NCI-H524 (cell line): ENCODE results near the gene PHACTR1.
"Not testable (repeated sequence)": the region's sequence is repeated elsewhere in the genome, so short reads cannot be mapped to it uniquely, and the experiment has no call there.

Experiments used
- DNase-seq, 2 experiments: peaks; one replicate each; lab custom pipeline; 2025; lab: John Stamatoyannopoulos, UW

PHACTR1 gene

DNA sequence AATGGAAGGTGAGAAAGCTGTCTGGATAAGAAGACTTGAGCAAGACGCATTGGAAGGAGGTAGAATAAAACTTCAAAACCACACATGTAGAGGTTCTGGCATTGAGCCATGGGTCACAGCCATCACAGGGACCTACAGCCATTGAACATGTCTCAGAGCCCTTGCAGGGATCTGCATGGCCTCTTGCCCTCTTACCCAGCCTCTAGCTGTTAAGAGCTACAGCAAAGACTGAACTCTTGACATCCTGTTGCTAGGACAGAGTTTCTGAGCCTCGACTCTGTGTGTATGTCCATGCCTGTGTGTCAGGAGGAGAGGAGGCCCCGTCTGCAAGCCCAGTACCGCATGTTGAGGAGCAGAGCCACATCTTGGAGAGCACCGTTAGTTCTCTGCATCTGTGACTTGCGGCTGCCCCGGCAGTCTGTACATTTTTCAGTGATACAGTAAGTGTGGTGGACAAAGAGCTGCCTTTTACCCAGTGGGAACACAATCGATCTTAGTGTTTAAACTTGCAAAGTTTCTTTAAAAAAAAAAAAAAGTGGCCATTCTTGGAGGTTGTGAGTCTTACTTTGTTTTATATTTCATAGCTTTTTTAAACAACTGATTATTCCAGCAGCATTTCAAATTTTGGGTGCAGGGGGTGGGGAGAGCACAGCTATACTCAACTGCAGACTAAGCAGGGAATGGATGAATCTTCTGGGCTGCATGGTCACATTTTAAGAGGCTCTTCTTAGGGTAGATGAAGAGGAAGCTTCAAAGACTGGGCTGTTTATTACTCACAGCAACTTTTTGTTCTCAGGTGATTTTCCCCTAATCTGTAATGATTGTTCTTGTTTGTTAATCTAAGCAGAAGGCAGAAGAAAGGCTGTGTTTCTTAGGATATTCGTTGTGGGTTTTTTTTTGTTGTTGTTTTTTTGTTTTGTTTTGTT lies 523.2 kb downstream of the PHACTR1 start:
- DNase-seq, result no peak

DNA sequence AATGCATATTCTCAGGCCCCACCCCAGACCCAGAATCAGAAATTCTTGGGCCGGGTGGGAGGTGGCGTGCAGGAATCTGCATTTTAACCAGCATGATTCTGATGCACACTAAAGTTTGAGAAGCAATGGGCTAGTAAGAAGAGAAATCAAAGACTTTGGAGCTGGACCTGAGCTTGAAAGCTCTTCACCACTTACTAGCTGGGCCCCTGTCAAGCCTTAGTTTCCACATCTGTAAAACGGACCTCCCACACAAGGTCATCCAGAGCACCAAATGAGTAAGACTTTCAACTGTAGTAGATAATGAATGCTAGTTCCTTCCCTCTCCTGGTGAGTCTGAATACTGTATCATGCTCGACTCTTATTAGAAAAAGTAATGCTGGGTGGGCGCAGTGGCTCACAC lies 524.8 kb downstream of the PHACTR1 start:
- DNase-seq, result no peak

DNA sequence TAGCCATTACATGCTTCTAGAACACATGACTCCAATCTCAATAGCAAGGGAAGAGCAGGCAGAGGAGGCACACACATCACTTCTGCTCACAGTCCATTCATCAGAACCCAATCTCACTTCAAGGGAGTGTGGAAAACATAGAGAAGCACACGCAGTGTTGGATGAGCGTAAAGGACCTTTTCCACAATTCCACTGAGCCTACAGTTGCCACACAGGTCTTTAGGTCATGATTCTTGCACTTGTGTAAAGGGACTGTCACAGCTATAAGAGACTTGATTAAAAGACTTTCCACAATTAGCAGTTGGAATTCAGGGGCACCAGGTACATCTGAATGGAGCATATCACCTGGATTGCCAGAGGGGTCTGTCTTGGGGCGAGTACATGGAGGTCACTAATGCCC lies 525.6 kb downstream of the PHACTR1 start:
- DNase-seq, result no peak

GRCh38 chr6:13242590-13242989 lies 526.0 kb downstream of the PHACTR1 start:
- no peak for DNase-seq

GRCh38 chr6:13243033-13243432 lies 526.5 kb downstream of the PHACTR1 start:
- DNase-seq, result no peak

DNA sequence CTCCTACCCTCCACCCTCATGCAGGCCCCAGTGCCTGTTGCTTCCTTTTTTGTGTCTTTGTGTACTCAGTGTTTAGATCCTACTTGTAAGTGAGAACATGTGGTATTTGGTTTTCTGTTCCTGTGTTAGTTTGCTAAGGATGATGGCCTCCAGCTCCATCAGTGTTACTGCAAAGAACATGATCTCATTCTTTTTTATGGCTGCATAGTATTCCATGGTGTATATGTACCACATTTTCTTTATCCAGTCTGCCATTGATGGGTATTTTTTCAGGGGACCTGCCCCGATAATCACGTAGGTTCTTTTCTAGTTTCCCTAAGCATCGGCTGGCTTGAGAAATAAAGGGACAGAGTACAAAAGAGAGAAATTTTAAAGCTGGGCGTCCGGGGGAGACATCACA lies 527.2 kb downstream of the PHACTR1 start:
- DNase-seq, result not testable (repeated sequence)

DNA sequence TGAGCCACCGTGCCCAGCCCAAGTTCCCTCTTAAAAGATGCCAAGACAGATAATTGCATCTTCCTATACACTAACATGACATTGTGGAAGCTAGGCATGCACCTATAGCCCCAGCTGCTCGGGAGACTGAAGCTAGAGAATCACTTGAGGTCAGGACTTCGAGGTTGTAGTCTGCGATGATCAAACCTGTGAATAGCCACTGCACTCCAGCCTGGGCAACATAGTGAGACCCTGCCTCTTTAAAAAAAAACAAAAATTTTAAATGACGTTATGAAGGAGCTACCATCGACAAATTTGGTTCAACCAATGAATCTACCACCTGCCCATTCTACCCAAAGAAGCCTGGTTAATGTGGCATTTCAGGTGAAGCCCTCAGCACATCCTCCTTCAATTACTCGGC lies 531.1 kb downstream of the PHACTR1 start:
- no peak for DNase-seq

- peak; percentile 90 to 92 for DNase-seq
Observed at GRCh38 chr6:13248053-13248452, 531.5 kb downstream of the PHACTR1 start.

- DNase-seq, result peak; percentile 11 to 43
Observed at GRCh38 chr6:13248584-13248985, 532.0 kb downstream of the PHACTR1 start.

DNA sequence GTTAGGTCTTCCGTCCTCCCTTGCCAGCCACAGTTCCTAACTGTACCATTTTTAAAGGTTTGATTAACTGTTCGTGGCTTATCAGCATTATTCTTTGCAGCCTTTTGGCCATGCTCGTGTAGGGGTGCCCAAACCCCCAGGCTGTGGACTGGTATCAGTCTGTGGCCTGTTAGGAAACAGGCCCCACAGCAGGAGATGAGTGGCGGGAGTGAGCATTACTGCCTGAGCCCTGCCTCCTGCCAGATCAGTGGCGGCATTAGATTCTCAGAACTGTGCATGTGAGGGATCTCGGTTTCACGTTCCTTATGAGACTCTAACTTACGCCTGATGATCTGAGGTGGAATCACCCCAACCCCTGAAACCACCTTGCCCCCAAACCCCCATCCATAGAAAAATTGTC lies 532.4 kb downstream of the PHACTR1 start:
- no peak for DNase-seq

DNA sequence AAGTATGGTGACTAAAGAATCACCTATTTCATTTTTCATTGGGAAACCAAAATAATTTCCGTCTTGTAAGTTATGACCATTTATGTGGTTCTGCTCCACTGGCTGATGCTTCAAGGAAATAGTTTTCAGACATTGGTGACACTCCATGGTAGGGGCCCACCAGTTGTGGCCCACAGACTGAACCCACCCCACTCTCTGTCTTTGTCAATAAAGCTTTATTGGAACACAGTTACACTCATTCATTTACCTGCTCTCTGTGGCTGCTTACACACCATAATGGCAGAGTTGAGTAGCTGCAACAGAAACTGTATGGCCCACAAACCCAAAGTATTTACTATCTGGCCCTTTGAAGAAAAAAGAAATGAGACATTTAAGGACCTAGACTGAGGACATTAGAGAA lies 533.2 kb downstream of the PHACTR1 start:
- no peak for DNase-seq

DNA sequence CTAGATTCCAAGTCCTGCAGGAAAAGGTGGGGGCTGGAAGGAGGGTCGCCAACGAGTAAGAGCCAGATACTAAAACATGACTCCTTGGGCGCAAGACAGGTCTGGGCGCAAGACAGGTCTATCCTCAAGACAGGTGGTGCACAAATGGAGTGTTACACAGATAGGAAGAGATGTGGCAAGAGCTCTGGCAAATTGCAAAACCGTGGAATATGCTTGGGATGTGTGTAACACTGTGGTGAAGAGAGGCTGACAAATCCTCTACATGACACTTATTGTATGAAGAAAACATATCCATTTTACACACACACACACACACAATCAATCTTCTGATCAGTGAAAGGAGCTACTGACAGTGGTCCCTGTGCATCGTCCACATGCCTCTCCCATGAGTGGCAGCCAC lies 534.1 kb downstream of the PHACTR1 start:
- no peak for DNase-seq

DNA sequence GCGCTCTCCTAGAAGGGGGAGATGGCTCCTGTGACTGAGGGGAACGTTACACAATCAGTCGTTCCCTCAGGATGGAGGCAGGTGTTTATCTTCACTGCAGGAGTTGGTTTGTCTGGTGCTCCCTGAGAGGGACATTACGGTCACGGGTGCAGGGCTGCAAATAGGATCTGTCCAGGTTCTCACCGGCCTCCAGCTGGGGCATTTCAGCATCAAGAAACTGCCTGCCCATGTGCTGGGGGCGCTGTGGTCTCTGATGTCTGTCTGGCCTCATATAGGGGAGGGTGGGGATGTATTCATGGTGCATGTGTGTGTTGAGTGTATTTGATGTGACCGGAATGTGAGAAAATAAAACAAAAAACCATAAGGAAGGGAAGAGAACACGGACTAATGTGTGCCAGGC lies 534.7 kb downstream of the PHACTR1 start:
- DNase-seq, result no peak

- no peak for DNase-seq
Observed at GRCh38 chr6:13252790-13253189, 536.2 kb downstream of the PHACTR1 start.

DNA sequence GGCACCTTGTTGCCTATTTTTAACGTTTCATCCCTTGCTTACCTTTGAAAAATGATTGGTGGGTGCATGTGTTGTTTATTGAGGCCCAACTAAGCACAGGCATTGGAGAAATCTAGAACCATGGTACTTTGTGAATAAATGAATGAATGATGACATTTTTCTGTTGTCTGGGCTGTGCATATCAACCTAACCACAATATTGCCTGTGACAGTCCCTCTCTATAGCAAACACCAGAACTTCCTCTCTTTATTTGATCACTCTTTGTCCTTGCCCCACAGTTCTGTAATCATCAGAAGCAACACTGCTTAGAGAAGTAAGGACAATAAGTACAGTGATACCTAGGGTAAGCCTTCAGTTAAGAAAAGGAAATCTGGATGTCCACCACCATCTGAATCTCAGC lies 536.7 kb downstream of the PHACTR1 start:
- DNase-seq, result no peak

GRCh38 chr6:13256266-13257001 lies 539.9 kb downstream of the PHACTR1 start:
- DNase-seq, result no peak

GRCh38 chr6:13259393-13259792 lies 542.8 kb downstream of the PHACTR1 start:
- no peak for DNase-seq

DNA sequence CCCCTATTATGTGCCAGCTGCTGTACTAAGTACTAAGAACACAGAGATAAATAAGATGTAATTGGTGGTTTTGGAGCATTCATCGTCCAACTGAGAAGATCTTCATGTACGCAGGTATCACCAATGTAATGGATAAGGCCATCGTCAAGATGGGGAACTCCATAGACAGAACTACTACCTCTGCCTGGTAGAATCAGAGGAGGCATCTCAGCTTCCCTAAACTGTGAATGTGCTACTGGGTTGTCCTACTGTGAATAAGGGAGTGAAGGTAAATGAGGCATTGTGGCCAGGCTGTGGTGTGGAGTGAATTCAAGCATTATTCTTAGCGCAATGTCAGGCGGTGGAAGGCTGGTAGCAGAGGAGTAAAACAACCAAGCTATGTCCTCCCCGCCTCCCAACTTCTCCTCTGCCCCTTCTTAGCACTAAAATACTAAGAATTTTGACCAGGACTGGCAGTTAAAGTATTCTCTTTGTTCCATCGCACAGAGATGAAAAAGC lies 543.6 kb downstream of the PHACTR1 start:
- no peak for DNase-seq

- DNase-seq, result no peak
Observed at GRCh38 chr6:13260831-13261230, 544.3 kb downstream of the PHACTR1 start.

- no peak for DNase-seq
Observed at GRCh38 chr6:13261464-13261994, 545.0 kb downstream of the PHACTR1 start.

DNA sequence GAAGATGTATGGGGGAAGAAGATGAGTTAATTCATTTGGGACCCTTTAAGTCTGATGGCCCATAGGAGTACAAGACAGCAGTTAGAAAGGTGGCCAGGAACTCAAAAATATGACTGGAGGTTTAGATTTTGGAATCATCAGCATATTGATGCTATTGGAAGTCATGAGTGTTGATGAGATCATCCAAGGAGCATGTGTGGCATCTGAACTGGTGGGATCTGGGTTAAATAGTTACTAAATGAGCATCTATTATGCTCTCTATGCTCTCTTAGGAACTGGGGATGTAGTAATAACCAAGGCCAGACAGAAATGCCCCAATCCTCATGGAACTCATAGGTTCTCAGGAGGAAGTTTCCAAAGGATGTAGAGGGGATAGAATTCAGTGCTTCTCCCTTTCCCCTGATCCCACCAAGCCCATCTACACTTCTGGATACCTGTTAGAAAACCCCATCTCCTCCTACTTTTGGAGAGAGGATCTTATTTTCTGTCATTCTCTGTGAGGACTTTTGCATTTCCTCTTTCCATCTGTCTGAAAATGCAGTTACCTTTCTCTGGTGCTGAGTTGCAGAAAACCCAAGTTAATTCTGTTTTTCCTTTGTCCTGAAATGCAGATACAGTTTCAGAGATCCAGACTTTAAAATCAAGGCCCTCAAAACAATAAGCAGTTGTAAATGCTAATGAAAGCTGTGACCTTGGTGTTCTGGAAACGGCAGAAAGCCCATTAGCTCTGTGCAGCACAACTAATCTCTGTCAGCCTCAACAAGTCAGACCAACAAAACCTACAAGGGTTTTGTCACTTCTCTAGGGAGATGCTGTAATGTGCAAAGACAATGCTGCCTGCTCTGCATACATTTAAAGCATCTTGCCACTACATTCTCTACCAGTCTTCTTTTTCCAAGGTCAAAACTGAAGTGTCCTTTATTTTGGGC lies 546.0 kb downstream of the PHACTR1 start:
- no peak for DNase-seq

DNA sequence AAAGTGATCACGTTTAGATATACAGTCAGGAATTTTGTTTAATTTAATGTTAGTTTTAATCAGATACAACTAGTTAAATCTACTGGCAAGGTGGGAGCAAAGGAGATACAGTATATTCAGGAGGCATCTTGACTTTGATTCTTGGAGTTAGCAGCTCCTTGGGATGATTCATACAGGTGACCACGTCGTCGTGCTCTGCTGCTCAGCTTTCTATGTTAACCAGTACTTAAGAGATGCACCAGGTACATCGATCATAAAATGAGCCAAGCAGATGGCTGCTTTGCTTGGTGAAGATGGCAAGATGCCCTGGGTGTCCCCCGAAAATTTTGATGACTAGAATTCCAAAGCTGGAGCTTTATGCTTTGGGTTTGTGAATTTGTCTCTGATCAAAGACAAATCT lies 547.1 kb downstream of the PHACTR1 start:
- no peak for DNase-seq
